ENCODE data around the gene ARHGAP45.

The ARHGAP45 gene

DNA sequence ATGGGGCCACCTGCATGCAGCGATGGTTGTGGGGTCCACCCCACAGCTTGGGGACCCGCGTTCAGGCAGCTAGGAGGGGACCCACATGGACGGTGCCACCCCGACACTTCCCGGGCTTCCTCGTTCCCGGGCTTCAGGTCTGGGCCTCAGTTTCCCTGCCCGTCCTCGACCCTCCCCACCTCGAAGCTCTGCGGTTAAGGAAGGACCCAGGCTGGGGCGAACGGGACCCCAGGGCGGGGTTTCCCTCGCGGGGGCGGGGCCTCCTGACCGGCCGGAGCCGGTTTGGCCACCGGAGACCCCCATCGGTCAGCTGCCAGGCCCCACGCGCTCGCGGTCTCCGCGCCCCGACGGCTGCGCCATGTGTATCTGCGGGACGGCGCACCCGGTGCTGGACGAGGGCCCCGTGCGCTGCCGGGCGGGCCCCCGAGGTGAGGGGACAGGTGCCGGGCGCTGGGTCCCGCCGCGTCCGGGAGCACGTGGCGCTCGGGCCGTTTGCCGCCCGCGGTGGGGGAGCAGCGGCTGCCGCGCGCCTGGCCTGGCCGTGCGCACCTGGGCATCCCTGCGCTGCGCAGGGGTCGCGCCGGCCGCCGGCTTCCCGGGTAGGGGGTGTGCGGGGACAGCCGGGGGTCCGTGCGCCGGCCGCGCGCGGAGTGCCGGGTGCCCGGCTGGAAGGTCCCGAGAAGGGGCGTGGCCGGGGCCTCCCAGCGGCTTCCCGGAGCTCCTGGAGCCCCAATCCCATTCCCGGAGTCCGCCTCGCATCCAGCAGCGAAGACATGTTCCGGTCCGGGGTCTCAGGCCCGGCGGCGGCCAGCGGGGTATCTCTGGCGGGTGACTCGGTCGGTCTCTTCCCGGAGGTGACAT is 4.2 kb downstream of the ARHGAP45 start:
- H3K4me3 ChIP-seq (ENCODE audit: low read length): no peak overlapping the region
- TF ChIP-seq, protein P1, sequence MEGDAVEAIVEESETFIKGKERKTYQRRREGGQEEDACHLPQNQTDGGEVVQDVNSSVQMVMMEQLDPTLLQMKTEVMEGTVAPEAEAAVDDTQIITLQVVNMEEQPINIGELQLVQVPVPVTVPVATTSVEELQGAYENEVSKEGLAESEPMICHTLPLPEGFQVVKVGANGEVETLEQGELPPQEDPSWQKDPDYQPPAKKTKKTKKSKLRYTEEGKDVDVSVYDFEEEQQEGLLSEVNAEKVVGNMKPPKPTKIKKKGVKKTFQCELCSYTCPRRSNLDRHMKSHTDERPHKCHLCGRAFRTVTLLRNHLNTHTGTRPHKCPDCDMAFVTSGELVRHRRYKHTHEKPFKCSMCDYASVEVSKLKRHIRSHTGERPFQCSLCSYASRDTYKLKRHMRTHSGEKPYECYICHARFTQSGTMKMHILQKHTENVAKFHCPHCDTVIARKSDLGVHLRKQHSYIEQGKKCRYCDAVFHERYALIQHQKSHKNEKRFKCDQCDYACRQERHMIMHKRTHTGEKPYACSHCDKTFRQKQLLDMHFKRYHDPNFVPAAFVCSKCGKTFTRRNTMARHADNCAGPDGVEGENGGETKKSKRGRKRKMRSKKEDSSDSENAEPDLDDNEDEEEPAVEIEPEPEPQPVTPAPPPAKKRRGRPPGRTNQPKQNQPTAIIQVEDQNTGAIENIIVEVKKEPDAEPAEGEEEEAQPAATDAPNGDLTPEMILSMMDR (IDR thresholded peaks at IDR 0.05; ENCODE audit: insufficient read depth, low read depth, low read length, missing control alignments): no peak
- DNase-seq (ENCODE audit: low read depth): no peak

DNA sequence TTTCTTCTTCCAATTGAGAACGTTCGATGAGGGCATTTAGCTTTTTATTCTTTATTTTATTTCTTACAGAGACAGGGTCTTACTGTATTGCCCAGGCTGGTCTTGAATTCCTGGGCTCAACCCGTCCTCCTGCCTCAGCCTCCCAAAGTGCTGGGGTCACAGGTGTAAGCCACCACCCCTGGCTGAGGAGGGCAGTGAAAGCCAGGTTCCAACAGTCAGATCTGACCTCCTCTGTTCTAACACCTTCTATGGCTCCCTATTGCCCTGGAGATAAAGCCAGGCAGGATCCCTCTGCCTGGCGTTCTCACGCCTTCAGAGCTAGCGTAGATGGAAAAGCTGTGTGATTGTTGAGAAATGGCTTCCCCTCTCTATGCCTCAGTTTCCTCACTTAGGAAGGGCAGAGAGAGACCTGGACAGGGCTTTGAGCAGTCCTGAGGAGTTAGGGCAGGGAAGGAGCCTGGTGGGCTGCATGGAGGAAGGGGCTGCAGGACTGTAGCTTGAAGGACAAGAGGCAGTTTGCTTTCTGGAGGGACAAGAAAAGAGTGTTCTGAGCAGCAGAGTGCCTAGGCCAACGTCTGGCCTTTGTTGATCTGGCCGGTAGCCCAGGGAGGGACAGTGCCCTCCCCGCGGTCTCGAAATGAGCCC is 5.5 kb downstream of the ARHGAP45 start:
- DNase-seq (ENCODE audit: low read depth): no peak
- no peak overlapping the region for H3K4me3 ChIP-seq (ENCODE audit: low read length)
- TF ChIP-seq, protein P1 (IDR thresholded peaks at IDR 0.05; ENCODE audit: insufficient read depth, low read depth, low read length, missing control alignments): no peak

DNA sequence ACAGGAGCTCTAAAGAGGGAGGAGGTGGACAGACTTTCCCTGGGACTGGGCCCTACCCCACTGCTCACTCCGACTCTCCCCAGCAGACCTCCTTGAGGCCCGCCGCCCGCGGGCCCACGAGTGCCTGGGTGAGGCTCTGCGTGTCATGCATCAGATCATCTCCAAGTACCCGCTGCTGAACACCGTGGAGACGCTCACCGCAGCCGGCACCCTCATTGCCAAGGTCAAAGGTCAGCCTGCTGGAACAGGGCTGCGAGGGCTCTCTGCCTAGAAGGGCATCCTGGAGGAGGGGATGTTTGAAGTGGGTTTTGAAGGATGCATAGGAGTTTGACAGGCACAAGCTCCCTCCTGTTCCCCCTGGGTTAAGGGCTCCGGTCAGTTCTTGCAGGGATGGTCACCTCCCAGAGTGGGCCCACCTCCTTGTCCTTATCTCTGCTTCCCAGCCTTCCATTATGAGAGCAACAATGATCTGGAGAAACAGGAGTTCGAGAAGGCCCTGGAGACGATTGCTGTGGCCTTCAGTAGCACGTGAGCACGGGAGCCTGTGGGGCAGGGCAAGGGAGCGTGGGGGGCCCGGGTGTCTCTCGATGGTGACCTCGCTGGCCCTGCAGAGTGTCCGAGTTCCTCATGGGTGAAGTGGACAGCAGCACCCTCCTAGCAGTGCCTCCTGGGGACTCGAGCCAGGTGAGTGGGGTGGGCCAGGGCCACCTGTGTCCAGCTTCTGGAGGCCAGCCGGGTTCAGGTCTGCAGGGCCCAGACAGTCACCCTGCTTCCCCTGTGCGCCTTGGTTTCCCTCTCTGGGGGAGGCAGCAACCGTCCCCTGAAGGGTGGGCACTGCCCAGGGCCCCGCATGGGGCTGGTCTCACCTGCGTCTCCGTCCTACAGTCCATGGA is 6.3 kb downstream of the ARHGAP45 start:
- TF ChIP-seq, protein P1 (IDR thresholded peaks at IDR 0.05; ENCODE audit: insufficient read depth, low read depth, low read length, missing control alignments): no peak
- no peak for DNase-seq (ENCODE audit: low read depth)
- no peak overlapping the region for H3K4me3 ChIP-seq (ENCODE audit: low read length)

DNA sequence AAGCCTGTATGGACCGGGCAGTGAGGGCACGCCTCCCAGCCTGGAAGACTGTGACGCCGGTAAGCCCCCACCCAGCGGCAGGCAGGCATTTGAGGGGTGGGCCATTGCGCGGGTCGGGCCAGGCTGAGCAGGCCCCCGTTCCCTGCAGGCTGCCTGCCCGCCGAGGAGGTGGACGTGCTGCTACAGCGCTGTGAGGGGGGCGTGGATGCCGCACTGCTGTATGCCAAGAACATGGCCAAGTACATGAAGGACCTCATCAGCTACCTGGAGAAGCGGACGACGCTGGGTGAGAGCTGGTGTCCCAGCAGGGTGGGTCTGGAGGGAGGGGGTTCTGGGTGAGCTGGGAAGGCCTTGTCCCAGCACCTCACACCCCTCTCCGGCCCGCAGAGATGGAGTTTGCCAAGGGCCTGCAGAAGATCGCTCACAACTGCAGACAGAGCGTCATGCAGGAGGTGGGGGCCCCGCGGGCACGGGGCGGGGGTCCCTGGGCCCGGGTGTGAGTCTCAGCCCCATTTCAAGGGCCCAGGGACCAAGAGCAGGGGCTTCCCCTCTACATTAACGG is 7.1 kb downstream of the ARHGAP45 start:
- DNase-seq (ENCODE audit: low read depth): no peak
- no peak overlapping the region for H3K4me3 ChIP-seq (ENCODE audit: low read length)
- TF ChIP-seq, protein P1 (IDR thresholded peaks at IDR 0.05; ENCODE audit: insufficient read depth, low read depth, low read length, missing control alignments): no peak

DNA sequence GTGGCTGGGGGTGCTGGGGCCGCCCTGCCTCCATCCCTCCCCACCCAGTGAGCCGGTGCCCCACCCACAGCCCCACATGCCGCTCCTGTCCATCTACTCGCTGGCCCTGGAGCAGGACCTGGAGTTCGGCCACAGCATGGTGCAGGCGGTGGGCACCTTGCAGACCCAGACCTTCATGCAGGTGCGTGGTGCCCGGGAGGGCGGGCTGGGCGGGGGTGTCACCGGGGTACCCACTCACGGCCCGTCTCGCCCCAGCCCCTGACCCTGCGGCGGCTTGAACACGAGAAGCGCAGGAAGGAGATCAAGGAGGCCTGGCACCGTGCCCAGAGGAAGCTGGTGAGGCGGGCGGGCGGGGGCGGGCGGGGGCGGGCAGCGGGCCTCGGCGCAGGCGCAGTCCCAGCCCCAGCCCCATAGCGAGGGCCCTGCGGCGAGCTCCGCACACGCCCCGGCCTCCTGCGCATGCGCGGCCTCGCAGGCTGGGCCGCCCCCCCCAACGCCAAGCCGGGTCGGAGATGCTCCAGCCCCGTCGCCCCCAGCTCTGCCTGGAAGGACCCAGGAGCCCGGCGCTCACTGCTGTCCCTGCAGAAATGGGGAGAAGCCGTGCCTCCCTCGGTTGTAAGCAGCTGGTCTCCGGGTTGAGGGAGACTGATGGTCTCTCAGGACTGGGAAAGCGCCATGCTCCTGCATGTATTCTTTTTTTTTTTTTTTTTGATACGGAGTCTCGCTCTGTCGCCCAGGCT is 7.7 kb downstream of the ARHGAP45 start:
- no peak overlapping the region for H3K4me3 ChIP-seq (ENCODE audit: low read length)
- DNase-seq (ENCODE audit: low read depth): no peak
- TF ChIP-seq, protein P1 (IDR thresholded peaks at IDR 0.05; ENCODE audit: insufficient read depth, low read depth, low read length, missing control alignments): no peak

DNA sequence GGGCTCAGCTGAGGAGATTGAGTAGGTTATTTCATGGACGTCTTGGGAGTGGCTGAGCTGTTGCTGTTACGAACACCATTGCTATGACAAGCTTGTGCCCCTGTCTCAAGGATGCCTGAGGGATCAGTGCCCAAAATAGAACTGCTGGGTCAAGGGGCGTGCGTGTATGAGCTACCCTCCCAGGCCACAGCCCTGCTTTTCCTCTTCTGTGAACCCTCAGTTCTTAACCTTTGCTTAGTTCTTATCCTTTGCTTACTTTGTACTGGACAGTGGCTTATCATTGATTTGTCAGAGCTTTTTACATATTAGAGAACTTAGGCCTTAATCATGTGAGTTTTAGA is 9.0 kb downstream of the ARHGAP45 start:
- no peak for DNase-seq (ENCODE audit: low read depth)
- no peak overlapping the region for H3K4me3 ChIP-seq (ENCODE audit: low read length)
- TF ChIP-seq, protein P1 (IDR thresholded peaks at IDR 0.05; ENCODE audit: insufficient read depth, low read depth, low read length, missing control alignments): no peak

All from epithelial cell of esophagus (primary cell).